GM13977 (cell line): ENCODE data around the gene STK16.
A peak's percentile ranks its signal among the peaks of the same experiment; 100 is the strongest.

Source experiments
- DNase-seq: peaks from one replicate; pipeline ENCODE4 v3.0.0; 2012; ENCODE audit warnings: low spot score
- in situ Hi-C: fragments of 300-500 bp; cut with MboI; formaldehyde crosslinking; loops from one replicate; pipeline ENCODE4 v1.12.0; 2022; ENCODE audit warnings: low sequenced_read_pairs, low pct_unique_long_range_greater_than_20kb, mixed read lengths, inconsistent platforms; ENCODE audit not compliant: unreplicated experiment
- TF ChIP-seq, protein P1 (sequence below): IDR thresholded peaks from 2 replicates; pipeline ENCODE4 v1.5.1; 2012; ENCODE audit warnings: mild to moderate bottlenecking, control low read depth; ENCODE audit not compliant: insufficient read depth; ENCODE audit errors: extremely low read depth, missing control alignments

STK16 gene

GRCh38 chr2:219291394-219291793 is 46.1 kb downstream of the STK16 start:
- TF ChIP-seq, protein P1, sequence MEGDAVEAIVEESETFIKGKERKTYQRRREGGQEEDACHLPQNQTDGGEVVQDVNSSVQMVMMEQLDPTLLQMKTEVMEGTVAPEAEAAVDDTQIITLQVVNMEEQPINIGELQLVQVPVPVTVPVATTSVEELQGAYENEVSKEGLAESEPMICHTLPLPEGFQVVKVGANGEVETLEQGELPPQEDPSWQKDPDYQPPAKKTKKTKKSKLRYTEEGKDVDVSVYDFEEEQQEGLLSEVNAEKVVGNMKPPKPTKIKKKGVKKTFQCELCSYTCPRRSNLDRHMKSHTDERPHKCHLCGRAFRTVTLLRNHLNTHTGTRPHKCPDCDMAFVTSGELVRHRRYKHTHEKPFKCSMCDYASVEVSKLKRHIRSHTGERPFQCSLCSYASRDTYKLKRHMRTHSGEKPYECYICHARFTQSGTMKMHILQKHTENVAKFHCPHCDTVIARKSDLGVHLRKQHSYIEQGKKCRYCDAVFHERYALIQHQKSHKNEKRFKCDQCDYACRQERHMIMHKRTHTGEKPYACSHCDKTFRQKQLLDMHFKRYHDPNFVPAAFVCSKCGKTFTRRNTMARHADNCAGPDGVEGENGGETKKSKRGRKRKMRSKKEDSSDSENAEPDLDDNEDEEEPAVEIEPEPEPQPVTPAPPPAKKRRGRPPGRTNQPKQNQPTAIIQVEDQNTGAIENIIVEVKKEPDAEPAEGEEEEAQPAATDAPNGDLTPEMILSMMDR: no peak
- in situ Hi-C loops: loop anchor here (10.0 kb wide), 1 partner anchor 117 kb away; the partner anchor contains the start of genes CNPPD1, RETREG2 and SLC23A3
- DNase-seq: no peak

DNA sequence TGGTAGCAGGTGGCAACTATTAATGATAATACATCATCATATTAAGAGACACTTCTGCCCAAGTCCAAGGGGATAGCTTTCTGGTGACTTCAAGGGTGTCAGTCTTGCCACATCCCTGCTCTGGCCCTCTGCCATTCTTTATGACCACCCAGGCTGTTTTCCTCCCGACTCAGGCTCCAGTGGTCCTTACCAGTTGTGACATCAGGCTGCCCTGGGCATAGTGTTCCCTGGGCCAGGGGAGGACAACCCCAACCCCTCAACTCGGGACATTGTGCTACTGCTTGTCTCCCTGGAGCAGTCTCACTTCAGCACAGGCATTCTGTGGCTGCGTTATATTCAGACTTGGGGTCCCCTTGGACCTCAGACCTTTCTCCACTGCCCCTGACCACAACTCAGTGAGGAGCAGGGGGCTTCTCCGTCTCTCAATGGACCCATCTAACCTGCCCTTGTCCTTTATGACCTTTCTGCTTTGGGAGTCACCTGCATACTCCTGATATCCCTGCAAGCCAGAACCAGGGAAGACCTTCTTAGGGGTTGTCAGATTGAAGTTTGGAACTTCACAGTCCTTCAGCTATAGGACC is 46.7 kb downstream of the STK16 start:
- in situ Hi-C loops: loop anchor here (10.0 kb wide), 1 partner anchor 117 kb away; the partner anchor contains the start of genes CNPPD1, RETREG2 and SLC23A3
- TF ChIP-seq, protein P1: no peak
- DNase-seq: no peak

GRCh38 chr2:219292616-219293015 is 47.3 kb downstream of the STK16 start:
- TF ChIP-seq, protein P1: no peak
- DNase-seq: no peak
- in situ Hi-C loops: loop anchor here (10.0 kb wide), 1 partner anchor 118 kb away; the partner anchor contains the start of genes CNPPD1, RETREG2 and SLC23A3

GRCh38 chr2:219293736-219294231 is 48.5 kb downstream of the STK16 start:
- TF ChIP-seq, protein P1: no peak
- no peak for DNase-seq
- in situ Hi-C loops: loop anchor here (10.0 kb wide), 1 partner anchor 119 kb away; the partner anchor contains the start of genes CNPPD1, RETREG2 and SLC23A3

GRCh38 chr2:219294356-219295351 is 49.4 kb downstream of the STK16 start:
- TF ChIP-seq, protein P1: peak; percentile 99
- DNase-seq: peak; percentile 99
- in situ Hi-C loops: loop anchor here (10.0 kb wide), 1 partner anchor 120 kb away; the partner anchor contains the start of genes CNPPD1, RETREG2 and SLC23A3

- in situ Hi-C loops: loop anchor here (10.0 kb wide), 1 partner anchor 121 kb away; the partner anchor contains the start of genes CNPPD1, RETREG2 and SLC23A3
- DNase-seq: no peak
- TF ChIP-seq, protein P1: no peak
Observed at GRCh38 chr2:219296142-219296541, 50.9 kb downstream of the STK16 start.
